Gastroesophageal sphincter (tissue), 4 donors: ENCODE data around the gene CD48. TPM values are rescaled to one million over a fixed set of nuclear protein-coding genes. Genes with fewer than 3 reads are reported as not detected.
"Not testable (repeated sequence)": the region's sequence is repeated elsewhere in the genome, so short reads cannot be mapped to it uniquely, and the experiment has no call there.

Experiments used
- ATAC-seq: fragments of 150-250 bp; one replicate; pipeline ENCODE4 v1.9.1; 2016; ENCODE audit warnings: mild to moderate bottlenecking, moderate library complexity
- H3K27ac ChIP-seq, 4 donors: fragments of 200-600 bp; sonication (generic) in 3 of 4; 1 replicate in 3 of 4; 2 replicates in 1 of 4; pipeline ENCODE4 v1.5.1; 2016 to 2019
- H3K27me3 ChIP-seq: fragments of 200-600 bp; sonication (generic); one replicate; pipeline ENCODE4 v1.5.1; 2019
- H3K36me3 ChIP-seq, 2 donors: fragments of 200-600 bp; sonication (generic); one replicate each; pipeline ENCODE4 v1.5.1; 2019; ENCODE audit warnings: control low read depth in 1 of 2
- H3K4me1 ChIP-seq, 3 donors: fragments of 200-600 bp; sonication (generic); 1 replicate in 2 of 3; 2 replicates in 1 of 3; pipeline ENCODE4 v1.5.1; 2016 to 2019; ENCODE audit warnings: control low read depth in 2 of 3
- H3K4me3 ChIP-seq, 2 donors: fragments of 200-600 bp; sonication (generic); one replicate each; pipeline ENCODE4 v1.5.1; 2019; ENCODE audit warnings: mild to moderate bottlenecking in 1 of 2, moderate library complexity in 1 of 2
- H3K9me3 ChIP-seq, 3 donors: fragments of 200-600 bp; sonication (generic); one replicate each; pipeline ENCODE4 v1.5.1; 2017 to 2019; ENCODE audit warnings: control low read depth in 2 of 3
- CTCF ChIP-seq, 4 experiments: fragments of 200-600 bp in 2 of 4; fragments of 450-650 bp in 2 of 4; sonication (generic) in 1 of 4; IDR thresholded peaks; one replicate each; pipeline ENCODE4 v1.5.1; 2017 to 2019; ENCODE audit warnings: antibody characterized with exemption in 4 of 4, mild to moderate bottlenecking in 2 of 4, moderate library complexity in 2 of 4
- EP300 ChIP-seq: sonication (generic); formaldehyde crosslinking; IDR thresholded peaks from one replicate; pipeline ENCODE4 v1.6.1; 2017; ENCODE audit warnings: antibody characterized with exemption, mild to moderate bottlenecking
- POLR2A ChIP-seq, 2 donors: fragments of 450-650 bp; IDR thresholded peaks; one replicate each; pipeline ENCODE4 v1.6.1; 2017; ENCODE audit warnings: antibody characterized with exemption in 2 of 2, mild to moderate bottlenecking in 2 of 2, moderate library complexity in 1 of 2
- POLR2AphosphoS5 ChIP-seq: sonication (generic); formaldehyde crosslinking; IDR thresholded peaks from one replicate; pipeline ENCODE4 v1.6.1; 2017; ENCODE audit warnings: antibody characterized with exemption
- WGBS, 2 donors: methylation state at CpG; one replicate each; pipeline ENCODE4 v1.1.5; 2018; ENCODE audit warnings: low coverage in 1 of 2; 5-methylcytosine and 5-hydroxymethylcytosine counted together
- total RNA-seq, 4 donors: library from RNA; depleted of rRNA; stranded (reverse); fragments of >200 nt; gene quantifications; one replicate each; pipeline ENCODE4 v1.1.0, GENCODE V29; 2016

The CD48 gene
- total RNA-seq, 4 donors from 2014 or later: 2.2 to 8.5 (median 4.5) TPM; not detected in 1

GRCh38 chr1:160657250-160657781 lies 54.3 kb downstream of the CD48 start:
- ATAC-seq: no peak
- TF ChIP-seq POLR2A (IDR thresholded peaks at IDR 0.05): no peak
- TF ChIP-seq POLR2AphosphoS5: no peak
- no peak for TF ChIP-seq EP300
- no peak for TF ChIP-seq CTCF (IDR thresholded peaks at IDR 0.05)
- Histone ChIP-seq H3K4me3 (no peak overlapping the region), H3K27ac (no peak overlapping the region), H3K9me3 (no peaks in the 10 kb centered on the region), H3K27me3 (peaks cover 5% of the 10 kb centered on the region), H3K36me3 (no peaks in the 10 kb centered on the region), H3K4me1 (no peaks in the 10 kb centered on the region)
- 36 to 71% methylated on average over 5 of the region's 5 CpGs for WGBS, 2 donors

- TF ChIP-seq EP300 (no peak), POLR2AphosphoS5 (no peak), POLR2A (IDR thresholded peaks at IDR 0.05) (no peak), CTCF (IDR thresholded peaks at IDR 0.05) (no peak)
- Histone ChIP-seq H3K36me3 (no peaks in the 10 kb centered on the region), H3K4me1 (no peaks in the 10 kb centered on the region), H3K4me3 (no peak overlapping the region), H3K9me3 (no peaks in the 10 kb centered on the region), H3K27me3 (peaks cover 5% of the 10 kb centered on the region), H3K27ac (no peak overlapping the region)
- WGBS, 2 donors: 37 to 62% methylated on average over 3 of the region's 3 CpGs
- ATAC-seq: no peak
Measured at GRCh38 chr1:160656737-160657136, 54.9 kb downstream of the CD48 start.

GRCh38 chr1:160653620-160654016 lies 58.0 kb downstream of the CD48 start:
- 84% methylated on average over 2 of the region's 2 CpGs; no CpG with 5 or more reads in 1 of the 2 donors for WGBS, 2 donors
- TF ChIP-seq POLR2AphosphoS5 (no peak), POLR2A (IDR thresholded peaks at IDR 0.05) (no peak), EP300 (no peak), CTCF (IDR thresholded peaks at IDR 0.05) (no peak)
- Histone ChIP-seq H3K4me1 (no peaks in the 10 kb centered on the region), H3K4me3 (no peak overlapping the region), H3K27me3 (peaks cover 5% of the 10 kb centered on the region), H3K27ac (no peak overlapping the region), H3K9me3 (no peaks in the 10 kb centered on the region), H3K36me3 (no peaks in the 10 kb centered on the region)
- ATAC-seq: no peak

GRCh38 chr1:160652924-160653619 lies 58.5 kb downstream of the CD48 start:
- WGBS, 2 donors: 86 to 100% methylated on average over 1 to 5 of the region's 9 CpGs
- Histone ChIP-seq H3K27me3 (peaks cover 5% of the 10 kb centered on the region), H3K27ac (no peak overlapping the region), H3K4me3 (no peak overlapping the region), H3K9me3 (no peaks in the 10 kb centered on the region), H3K36me3 (no peaks in the 10 kb centered on the region), H3K4me1 (no peaks in the 10 kb centered on the region)
- no peak for TF ChIP-seq CTCF (IDR thresholded peaks at IDR 0.05)
- TF ChIP-seq POLR2AphosphoS5: no peak
- no peak for TF ChIP-seq POLR2A (IDR thresholded peaks at IDR 0.05)
- TF ChIP-seq EP300: no peak
- ATAC-seq: no peak

GRCh38 chr1:160652065-160652641 lies 59.5 kb downstream of the CD48 start:
- not testable (repeated sequence) for ATAC-seq, H3K36me3 ChIP-seq, H3K4me1 ChIP-seq, H3K27ac ChIP-seq, H3K27me3 ChIP-seq, H3K4me3 ChIP-seq, H3K9me3 ChIP-seq
- WGBS, 2 donors: 11 to 17% methylated on average over 3 to 7 of the region's 8 CpGs
